ENCODE measurements around the gene MRPL48.

The MRPL48 gene

DNA sequence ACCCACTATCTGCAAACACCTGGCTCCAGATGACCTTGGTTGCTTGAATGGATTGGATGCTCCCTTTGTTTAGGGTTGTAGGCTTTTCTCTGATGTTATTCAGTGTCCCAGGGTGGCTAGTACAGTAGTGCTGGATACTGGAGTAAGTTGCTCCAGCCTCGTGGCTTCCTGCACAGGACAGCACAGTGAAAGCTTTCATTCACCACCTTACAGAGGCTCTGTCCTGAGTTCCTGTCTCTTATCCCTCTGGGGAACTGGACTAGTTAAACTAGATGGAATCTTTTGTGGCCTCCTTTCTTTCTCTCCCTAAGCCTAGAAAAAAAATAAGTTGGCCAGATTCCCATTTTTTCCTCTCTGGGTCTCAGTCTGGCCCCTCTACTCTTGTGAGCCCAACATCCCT lies 42.6 kb downstream of the MRPL48 start:
- in situ Hi-C loops (cut with HindIII; ENCODE audit: low sequenced_read_pairs): no loop called here
- DNase-seq (ENCODE audit: low read depth): no peak
- TF ChIP-seq, protein P1, sequence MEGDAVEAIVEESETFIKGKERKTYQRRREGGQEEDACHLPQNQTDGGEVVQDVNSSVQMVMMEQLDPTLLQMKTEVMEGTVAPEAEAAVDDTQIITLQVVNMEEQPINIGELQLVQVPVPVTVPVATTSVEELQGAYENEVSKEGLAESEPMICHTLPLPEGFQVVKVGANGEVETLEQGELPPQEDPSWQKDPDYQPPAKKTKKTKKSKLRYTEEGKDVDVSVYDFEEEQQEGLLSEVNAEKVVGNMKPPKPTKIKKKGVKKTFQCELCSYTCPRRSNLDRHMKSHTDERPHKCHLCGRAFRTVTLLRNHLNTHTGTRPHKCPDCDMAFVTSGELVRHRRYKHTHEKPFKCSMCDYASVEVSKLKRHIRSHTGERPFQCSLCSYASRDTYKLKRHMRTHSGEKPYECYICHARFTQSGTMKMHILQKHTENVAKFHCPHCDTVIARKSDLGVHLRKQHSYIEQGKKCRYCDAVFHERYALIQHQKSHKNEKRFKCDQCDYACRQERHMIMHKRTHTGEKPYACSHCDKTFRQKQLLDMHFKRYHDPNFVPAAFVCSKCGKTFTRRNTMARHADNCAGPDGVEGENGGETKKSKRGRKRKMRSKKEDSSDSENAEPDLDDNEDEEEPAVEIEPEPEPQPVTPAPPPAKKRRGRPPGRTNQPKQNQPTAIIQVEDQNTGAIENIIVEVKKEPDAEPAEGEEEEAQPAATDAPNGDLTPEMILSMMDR (IDR thresholded peaks at IDR 0.05; ENCODE audit: low read depth, low read length, missing control alignments): no peak
- H3K4me3 ChIP-seq (ENCODE audit: low read depth, low read length): no peak overlapping the region

DNA sequence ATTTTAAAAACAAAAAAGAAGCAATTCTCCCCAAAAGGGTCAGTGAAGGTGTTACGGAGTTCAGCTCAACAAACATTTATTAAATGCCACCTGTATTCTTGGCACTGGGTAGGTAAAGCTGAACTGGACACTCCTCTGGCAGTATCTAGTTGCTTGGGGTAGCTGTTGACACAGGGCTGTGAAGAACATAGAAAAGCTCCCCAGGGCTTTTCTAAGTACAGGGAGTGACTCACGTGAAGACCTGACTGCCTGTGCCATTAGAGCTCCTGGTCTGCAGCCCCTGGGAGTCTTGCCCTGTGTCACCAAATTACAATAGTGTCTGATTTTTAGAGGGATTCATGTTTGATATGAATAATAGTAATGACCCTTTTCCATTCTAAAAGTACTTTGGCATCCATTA lies 45.4 kb downstream of the MRPL48 start:
- no peak overlapping the region for H3K4me3 ChIP-seq (ENCODE audit: low read depth, low read length)
- in situ Hi-C loops (cut with HindIII; ENCODE audit: low sequenced_read_pairs): no loop called here
- no peak for DNase-seq (ENCODE audit: low read depth)
- TF ChIP-seq, protein P1 (IDR thresholded peaks at IDR 0.05; ENCODE audit: low read depth, low read length, missing control alignments): no peak

DNA sequence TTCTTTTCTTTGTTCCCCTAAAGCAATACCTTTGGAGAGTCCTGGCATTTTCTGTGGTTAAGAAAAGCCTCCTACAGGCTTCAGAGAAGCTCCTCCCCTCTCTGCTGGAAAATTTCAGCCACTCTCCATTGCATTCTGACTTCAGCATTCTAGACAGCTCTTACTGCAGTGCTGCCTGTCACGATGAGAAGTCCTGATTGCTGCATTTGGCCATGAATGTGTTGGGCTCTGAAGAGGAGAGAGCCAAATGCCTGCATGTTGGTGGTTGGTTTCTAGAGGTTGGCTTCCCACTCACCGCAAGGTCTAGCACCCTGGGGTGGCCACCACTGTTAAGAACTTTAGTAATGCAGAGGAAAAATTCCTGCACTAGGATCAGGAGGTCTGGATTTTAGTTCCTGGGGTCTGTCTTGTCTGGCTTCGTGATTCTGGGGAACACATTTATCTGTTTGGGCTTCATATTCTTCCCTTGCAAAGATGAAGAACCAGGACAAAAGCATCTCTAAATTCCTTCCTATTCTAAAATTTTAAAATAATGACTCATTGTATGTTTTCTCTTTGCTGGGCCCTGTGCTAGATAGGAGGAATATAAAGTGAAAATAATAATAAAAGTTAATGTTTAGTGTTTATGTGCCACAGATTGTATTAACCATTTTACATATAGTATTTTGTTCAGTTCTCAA lies 50.9 kb downstream of the MRPL48 start:
- H3K4me3 ChIP-seq (ENCODE audit: low read depth, low read length): no peak overlapping the region
- in situ Hi-C loops (cut with HindIII; ENCODE audit: low sequenced_read_pairs): no loop called here
- TF ChIP-seq, protein P1 (IDR thresholded peaks at IDR 0.05; ENCODE audit: low read depth, low read length, missing control alignments): no peak
- peak; percentile 53 for DNase-seq (ENCODE audit: low read depth)

DNA sequence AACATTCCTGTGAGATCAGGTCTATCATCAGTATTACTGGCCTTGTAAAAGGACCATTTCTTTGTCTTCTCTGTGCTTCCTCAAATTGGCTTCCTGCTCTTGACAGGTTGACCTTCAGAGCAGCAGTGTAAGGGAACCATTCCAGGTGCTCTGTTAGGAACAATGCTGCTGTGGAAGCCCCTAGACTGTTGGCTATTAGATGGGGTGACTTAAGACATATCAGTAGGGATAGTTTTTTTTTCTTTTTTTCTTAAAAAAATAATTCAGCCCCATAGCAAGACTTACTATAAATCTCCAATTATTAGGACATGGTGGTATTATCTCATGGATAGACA lies 51.4 kb downstream of the MRPL48 start:
- TF ChIP-seq, protein P1 (IDR thresholded peaks at IDR 0.05; ENCODE audit: low read depth, low read length, missing control alignments): no peak
- H3K4me3 ChIP-seq (ENCODE audit: low read depth, low read length): no peak overlapping the region
- in situ Hi-C loops (cut with HindIII; ENCODE audit: low sequenced_read_pairs): no loop called here
- DNase-seq (ENCODE audit: low read depth): no peak

DNA sequence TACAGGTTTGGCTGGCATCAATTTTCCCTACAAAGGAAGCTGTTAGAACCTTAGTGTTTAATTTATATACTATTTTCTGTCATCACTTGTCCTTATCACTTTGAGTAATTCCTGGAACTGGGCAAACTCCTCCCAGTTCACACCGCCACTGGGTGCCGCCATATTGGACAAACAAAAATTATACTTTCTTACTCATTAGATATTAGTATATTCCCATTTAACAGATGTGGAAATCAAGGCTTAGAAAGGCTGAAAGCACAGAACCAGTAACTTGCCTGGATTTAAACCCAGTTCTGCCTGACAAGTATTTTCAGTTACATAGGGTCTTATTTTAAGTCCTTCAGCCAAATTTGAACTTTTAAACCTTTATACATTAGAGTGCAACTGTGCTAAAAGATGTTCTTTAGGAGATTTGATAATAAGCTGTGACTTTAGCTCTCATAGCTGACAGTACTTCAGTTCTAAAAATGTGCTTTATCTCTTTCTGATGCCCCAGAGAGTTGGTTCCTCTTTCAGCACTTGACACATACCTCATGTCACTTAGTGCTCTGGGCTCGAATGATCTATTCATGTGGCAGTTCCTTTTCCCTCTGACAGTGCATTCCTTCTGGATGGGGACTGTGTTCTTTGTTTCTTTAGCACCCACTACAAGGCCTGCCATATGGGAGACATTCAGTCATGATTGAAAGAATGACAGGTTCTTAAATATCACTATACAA lies 63.5 kb downstream of the MRPL48 start:
- DNase-seq (ENCODE audit: low read depth): no peak
- in situ Hi-C loops (cut with HindIII; ENCODE audit: low sequenced_read_pairs): no loop called here

DNA sequence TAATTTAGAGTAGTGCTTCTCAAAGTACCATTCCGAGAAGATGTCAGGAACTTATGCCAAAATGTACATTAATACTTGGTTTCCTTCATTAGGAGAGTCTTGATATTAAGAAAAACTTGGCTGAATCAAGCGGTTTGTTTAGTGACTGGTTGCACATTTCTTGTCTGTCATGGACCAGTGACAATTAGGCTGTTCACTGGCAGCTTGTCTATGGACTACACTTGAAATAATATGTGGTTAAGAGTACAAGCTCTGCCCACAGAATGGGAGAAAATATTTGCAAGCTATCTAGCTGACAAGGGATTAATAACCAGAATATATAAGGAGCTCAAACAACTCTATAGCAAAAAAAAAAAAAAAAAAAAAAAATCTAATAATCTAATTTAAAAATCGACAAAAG lies 64.4 kb downstream of the MRPL48 start:
- no peak for DNase-seq (ENCODE audit: low read depth)
- H3K4me3 ChIP-seq (ENCODE audit: low read depth, low read length): no peak overlapping the region
- TF ChIP-seq, protein P1 (IDR thresholded peaks at IDR 0.05; ENCODE audit: low read depth, low read length, missing control alignments): no peak
- in situ Hi-C loops (cut with HindIII; ENCODE audit: low sequenced_read_pairs): no loop called here

More for the DNA sequence above, 63.5 kb downstream of the MRPL48 start:
- TF ChIP-seq, protein P1 (IDR thresholded peaks at IDR 0.05; ENCODE audit: low read depth, low read length, missing control alignments): no peak
- no peak overlapping the region for H3K4me3 ChIP-seq (ENCODE audit: low read depth, low read length)
